Stimulated activated CD4-positive, alpha-beta T cell treated with anti-CD3 and anti-CD28 coated beads, Interleukin-1b, Interleukin-23, amount 100 ng/mL, for 48 hours (primary cell): ENCODE results near the gene MAPK8IP1.

Experiments
- DNase-seq: peaks from one replicate; pipeline ENCODE4 v3.0.0-alpha.2; 2020

The MAPK8IP1 gene

GRCh38 chr11:45927684-45928413 is 42.4 kb downstream of the MAPK8IP1 start:
- DNase-seq: no peak

DNA sequence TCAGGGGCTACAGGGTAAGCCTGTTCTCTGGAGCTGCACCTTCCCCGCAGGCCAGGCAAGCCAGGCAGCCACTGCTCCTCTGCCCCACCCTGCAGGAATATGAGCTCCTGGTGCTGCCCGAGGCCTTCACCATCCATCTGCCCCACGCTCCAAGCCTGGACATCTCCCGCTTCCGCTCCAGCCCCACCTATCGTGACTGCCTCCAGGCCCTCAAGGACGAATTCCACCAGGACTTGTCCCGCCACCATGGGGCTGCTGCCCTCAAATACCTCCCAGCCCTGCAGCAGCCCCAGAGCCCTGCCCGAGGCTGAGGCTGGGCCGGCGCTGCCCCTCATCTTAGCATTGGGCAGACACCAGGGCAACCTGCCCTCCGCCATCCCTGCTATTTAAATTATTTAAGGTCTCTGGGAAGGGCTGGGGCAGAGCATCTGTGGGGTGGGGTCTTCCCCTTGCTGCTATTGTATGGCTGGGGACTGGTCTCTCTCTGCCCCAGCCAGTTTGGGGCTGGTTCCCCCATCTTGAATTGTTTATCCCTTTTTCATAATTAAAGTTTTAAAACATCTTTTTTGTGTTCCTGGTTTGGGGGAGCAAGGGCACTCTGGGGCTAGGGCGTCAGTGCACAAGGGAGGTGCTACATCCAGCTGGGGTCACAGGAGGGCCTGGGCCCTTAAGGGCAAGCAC is 43.2 kb downstream of the MAPK8IP1 start:
- DNase-seq: no peak

- no peak for DNase-seq
These were observed 44.1 kb downstream of the MAPK8IP1 start for GRCh38 chr11:45929486-45930030.

DNA sequence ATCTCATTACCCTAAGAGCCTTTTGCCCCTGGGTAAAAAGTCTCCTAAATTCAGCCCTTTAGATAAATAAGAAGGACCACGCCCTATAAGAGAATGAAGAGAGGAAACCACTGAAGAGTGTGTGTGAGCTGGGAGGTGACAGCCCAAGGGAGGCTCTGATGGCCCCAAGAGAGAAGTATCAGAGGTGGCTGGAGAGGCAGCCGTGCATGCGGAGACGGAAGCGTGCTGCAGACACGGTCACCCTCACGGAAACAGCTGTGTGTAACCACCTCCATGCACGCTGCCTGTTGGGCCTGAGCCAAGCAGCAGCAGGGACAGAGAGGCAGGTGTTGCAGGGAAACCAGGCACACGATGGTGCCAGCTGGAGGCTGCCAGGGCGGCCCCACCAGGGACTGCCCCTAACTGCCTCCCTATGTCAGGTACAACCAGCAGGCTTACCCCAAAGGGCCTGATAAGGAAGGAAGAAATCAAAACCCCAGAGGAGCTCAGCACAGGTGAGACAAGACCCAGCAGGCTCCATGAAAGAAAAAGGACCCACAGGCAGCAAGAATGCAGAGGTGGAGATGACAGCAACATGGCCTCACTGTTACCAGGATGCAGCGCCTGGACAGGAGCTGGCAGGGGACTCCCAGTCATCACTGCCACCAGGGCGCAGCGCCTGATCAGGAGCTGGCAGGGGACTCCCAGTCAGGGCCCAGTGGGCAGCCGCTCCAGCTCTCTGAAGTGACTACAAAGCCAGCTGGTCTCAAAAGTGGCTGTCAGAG is 44.8 kb downstream of the MAPK8IP1 start:
- DNase-seq: no peak

DNA sequence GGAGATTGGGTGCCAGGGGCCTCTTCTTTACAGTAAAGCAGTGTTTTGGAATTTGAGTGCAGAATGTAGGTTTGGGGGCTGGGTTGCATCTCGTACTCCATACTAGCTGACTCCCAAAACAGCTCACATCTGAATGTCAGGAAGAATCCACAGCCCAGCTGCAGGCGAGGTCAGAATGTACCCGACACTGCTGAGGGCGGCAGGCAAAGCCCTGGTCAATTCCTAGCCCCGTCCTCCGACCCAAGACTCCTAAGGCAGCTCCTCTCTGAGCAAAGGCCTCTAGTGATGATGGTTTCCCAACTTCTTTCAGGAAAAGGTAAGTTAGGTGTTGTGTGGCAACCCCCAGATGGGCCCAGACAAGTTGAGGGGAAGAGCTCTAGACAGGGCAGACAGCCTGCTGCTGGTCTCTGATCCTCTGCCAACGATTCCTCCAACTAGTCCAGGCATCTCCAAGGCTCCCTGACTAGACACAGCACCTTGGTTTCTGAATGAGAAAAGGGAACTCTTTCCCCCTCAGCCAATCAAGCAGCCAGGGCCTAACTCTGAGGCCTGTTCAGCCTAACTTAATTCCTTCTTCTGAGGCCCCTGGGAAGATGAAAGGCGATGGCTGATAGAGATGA is 45.6 kb downstream of the MAPK8IP1 start:
- no peak for DNase-seq

GRCh38 chr11:45931739-45932138 is 46.3 kb downstream of the MAPK8IP1 start:
- DNase-seq: no peak

GRCh38 chr11:45932217-45932616 is 46.8 kb downstream of the MAPK8IP1 start:
- DNase-seq: no peak

DNA sequence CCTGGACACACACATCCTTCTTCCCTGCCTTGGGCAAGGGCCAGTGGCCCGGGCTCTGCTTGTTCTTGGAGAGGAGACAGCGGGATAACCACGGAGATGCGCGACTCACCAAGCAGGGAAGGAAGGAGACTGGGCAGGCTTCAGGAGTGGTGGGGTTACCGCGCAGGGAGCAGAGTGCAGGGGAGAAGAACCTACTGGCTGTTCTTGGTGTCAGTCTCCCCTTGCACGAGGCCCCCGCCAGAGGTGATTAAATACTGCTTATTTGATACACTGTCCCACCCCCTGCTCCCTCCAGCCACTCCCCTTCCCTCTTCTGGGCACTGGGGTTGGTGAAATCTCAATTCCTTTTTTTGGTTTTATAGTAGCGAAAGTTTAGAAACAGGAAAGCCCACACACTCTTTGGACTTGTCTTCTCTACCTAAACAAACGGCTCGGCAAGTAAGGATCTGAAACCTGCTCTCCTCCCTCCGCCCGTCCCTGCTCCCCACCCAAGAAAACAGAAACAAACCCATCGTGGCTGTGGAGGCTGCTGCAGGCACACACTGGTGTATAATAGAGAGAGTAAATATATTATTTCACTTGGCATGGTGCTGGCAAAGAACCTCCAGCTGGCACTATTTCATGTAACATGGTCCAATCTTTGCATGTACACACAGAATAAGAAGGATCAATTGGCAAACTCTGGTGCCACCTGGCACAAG is 47.8 kb downstream of the MAPK8IP1 start:
- DNase-seq: no peak

DNA sequence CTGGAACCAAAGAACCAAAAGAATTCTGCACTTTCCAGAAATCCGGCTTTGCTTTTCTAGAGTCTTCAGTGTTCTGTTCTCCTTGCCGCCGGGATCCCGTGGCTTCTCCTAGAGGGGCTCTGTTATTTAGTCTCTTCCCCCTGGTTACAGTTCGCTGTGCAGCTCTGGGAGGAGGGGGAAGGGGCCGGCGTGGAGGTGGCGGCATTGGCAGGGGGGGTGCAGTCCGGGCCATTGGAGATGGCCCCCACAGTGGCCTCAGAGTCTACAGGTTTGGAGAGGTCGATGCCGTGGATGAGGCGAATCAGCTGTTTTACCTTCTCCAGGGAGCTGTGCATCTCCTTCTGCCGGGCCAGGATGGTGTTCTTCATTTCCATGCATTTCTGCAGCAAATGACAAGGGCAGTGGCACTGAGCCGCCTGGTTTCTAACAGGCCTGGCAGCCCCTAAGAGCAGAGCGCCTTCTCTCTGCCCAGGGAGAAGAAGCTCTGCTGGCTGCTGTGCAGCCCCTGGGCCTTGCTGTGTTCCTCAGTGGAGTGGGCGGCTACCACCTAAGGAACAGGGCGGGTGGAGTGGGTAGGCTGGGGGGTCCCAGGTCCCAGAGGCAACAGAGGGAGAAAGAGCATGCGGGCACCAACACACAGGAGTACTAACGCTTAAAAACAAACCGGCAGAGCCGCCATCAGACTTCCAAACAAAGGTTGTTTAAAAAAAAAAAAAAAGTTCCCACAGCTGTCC is 48.6 kb downstream of the MAPK8IP1 start:
- no peak for DNase-seq

- DNase-seq: no peak
These were observed 49.3 kb downstream of the MAPK8IP1 start for GRCh38 chr11:45934580-45935318.

GRCh38 chr11:45935349-45936064 is 50.1 kb downstream of the MAPK8IP1 start:
- DNase-seq: no peak

DNA sequence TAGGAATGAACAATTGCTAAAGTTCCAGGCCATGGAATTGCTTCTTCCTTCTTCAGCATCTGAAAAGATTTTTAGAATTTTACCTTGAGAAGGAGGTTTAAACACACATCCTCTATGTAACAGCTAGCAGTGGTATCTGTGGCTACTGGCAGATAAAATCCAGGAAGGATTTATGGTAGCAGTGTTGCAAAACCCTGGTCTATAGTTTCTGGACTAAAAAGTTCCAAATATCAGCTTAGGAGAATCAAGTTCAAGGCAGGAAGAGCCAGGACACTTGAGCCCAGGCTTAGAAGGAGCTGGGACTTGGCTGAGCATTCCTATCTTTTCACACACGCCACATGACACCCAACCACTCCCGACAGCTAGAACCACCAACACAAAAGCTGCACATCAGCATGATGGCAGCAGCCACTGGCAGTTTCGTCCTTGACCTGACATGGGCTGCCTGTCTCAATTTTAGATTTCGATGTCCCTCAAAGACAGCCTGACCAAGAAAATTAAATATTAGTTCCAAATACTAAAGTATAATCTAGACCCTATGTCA is 51.1 kb downstream of the MAPK8IP1 start:
- DNase-seq: no peak

GRCh38 chr11:45937916-45938315 is 52.5 kb downstream of the MAPK8IP1 start:
- DNase-seq: no peak

DNA sequence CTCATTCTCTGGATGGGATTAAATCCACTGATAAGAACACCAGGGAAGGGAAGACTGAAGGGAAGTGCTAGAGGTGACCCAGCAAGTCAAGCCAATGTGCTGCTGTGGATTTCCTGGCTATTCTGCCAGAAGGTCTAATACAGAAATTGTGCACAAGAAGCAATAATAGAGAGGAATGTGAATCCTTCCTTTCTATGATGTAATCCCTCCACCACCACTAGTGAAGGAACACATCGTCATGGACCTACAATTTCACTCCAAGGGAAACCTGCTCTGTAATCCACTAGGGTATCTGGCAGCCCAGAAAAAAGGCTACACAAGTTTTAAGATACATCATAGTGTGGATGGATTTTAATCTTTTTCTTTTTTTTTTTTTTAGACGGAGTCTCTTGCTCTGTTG is 54.4 kb downstream of the MAPK8IP1 start:
- DNase-seq: no peak

DNA sequence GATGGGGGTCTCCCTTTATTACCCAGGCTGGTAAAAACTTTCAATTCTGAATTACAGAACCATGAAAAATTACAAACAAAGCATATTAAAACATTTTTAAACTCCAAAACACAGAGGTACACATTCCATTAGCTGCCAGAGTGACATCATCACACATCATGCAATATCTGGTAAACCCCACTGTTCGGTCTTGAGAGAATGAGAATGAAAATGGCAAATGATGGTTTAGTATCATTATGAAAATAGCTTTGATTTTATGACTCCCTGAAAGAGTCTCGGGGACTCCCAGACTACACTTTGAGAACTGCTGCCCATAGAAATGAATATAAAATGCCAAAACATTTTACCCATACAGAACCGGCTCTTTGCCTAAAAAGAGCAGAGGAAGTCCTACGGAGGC is 55.8 kb downstream of the MAPK8IP1 start:
- no peak for DNase-seq

DNA sequence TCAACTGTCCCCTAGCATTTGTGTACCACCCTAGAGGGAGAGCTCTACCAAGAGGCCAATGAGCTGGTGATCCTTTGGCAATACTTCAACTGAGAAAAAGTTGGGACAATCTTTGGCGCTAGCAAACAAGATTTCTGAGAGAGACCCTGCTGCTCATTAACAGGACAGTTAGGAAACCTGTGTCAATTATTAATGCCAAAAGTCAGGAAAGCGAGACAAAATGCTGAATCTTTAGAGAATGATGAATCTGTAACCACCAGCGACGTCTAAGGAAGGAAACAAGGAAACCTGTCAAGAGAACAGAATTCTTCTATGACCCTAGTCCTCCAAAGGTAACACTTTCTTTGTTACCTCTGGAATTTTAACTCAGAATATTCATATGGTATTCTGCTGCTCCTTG is 56.9 kb downstream of the MAPK8IP1 start:
- no peak for DNase-seq

DNA sequence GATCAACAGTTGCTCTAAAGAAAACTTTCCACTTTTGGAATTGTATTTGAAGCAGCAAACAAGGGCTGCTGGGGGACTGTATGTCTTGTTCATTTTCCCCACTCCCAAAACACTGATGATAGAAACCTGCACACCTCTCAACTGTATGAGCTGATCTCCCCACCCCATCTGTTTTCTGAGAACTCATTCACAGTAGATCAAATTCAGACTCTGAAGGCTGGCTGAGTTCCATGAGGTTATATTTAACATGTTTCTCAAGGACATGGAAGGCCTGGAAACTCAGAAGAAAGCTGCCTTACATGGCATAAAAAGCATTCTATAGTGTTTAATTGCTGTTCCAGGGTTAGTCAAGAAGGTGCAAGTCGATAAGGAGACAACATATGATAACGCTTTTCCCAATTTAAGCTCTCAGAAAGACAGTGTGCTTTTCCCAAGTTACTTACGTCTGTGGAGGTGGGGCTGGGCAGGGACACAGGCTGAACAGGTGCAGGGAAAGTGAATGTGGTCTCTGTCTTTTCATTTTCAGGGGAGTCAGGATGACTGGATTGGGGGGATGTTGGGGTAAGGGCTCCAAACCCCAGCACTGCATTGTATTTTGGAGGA is 60.0 kb downstream of the MAPK8IP1 start:
- no peak for DNase-seq

GRCh38 chr11:45947885-45948284 is 62.4 kb downstream of the MAPK8IP1 start:
- no peak for DNase-seq

DNA sequence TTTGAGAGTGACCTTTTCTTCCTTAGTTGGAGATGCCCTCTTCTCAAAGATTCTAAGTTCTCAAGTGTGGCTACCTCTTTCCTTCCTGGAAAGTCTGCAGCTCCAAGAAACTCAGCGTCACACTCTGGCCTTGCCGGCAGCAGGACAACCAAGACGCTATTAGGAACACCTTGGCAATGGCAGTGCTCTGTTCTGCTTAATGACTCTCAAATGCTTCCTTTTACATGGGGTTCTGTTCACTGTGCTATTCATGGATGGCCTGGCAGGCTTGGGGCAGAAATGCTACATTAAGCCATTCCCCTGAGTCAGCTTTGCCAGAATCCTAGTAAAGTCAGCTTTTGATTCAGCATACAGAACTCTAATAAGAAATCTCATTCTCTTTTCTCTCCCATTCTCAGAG is 62.9 kb downstream of the MAPK8IP1 start:
- DNase-seq: no peak

DNA sequence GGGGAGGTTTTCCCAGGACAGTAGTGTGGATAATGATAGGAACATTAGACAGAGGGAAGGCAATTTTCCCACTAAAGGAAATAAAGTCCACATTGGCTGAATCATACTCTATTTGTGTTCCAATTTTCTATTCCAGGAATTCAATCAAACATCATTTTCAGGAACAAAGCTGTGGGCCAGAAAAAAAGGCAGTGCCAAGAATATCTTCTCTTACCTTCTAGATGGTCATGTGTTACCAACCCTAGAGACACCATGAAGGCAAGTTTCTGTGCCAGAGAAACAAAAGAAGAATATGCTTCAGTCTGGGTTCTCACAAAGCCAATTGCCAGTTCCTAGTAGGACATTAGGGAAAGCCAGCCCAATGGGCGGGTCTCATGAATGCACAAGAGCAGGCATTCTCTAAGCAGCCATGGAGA is 64.5 kb downstream of the MAPK8IP1 start:
- DNase-seq: no peak
